H9 (cell line): ENCODE results near the gene PPP1R13L. TPM values are rescaled to one million over a fixed set of nuclear protein-coding genes. Genes with fewer than 3 reads are reported as not detected.

Experiments
- DNase-seq: peaks from one replicate; pipeline ENCODE4 v3.0.0-alpha.2; 2017
- H2AFZ ChIP-seq: one replicate; pipeline ENCODE4 v1.6.1; 2013; ENCODE audit warnings: mild to moderate bottlenecking, low read length, control low read depth, moderate library complexity
- H2AK5ac ChIP-seq: 2 replicates; pipeline ENCODE4 v1.6.1; 2013; ENCODE audit warnings: low read length, control low read depth, mixed read lengths; ENCODE audit not compliant: insufficient read length
- H2BK120ac ChIP-seq: one replicate; pipeline ENCODE4 v1.6.1; 2013; ENCODE audit warnings: low read depth, mild to moderate bottlenecking, low read length, control low read depth, inconsistent platforms; ENCODE audit not compliant: poor library complexity, severe bottlenecking
- H2BK12ac ChIP-seq: 2 replicates; pipeline ENCODE4 v1.6.1; 2013; ENCODE audit warnings: low read length, control low read depth, mixed read lengths, low read depth; ENCODE audit not compliant: insufficient read length
- H2BK15ac ChIP-seq: 2 replicates; pipeline ENCODE4 v1.6.1; 2013; ENCODE audit warnings: low read depth, low read length, control low read depth
- H2BK20ac ChIP-seq: one replicate; pipeline ENCODE4 v1.6.1; 2013; ENCODE audit warnings: low read depth, mild to moderate bottlenecking, low read length, control low read depth, inconsistent platforms; ENCODE audit not compliant: poor library complexity, severe bottlenecking
- H2BK5ac ChIP-seq: 2 replicates; pipeline ENCODE4 v1.6.1; 2013; ENCODE audit warnings: low read length, control low read depth, mixed read lengths; ENCODE audit not compliant: insufficient read length
- H3K14ac ChIP-seq: 2 replicates; pipeline ENCODE4 v1.6.1; 2013; ENCODE audit warnings: low read length, control low read depth; ENCODE audit not compliant: insufficient read depth
- H3K18ac ChIP-seq: 2 replicates; pipeline ENCODE4 v1.6.1; 2013; ENCODE audit warnings: low read depth, mild to moderate bottlenecking, mixed read lengths, low read length, control low read depth; ENCODE audit not compliant: insufficient read length
- H3K23ac ChIP-seq: 2 replicates; pipeline ENCODE4 v1.6.1; 2013; ENCODE audit warnings: low read length, control low read depth, mixed read lengths, low read depth; ENCODE audit not compliant: insufficient read length
- H3K23me2 ChIP-seq: 2 replicates; pipeline ENCODE4 v1.6.1; 2013; ENCODE audit warnings: low read depth, mild to moderate bottlenecking, mixed read lengths, low read length, control low read depth; ENCODE audit not compliant: insufficient read length, poor library complexity, severe bottlenecking
- H3K27ac ChIP-seq: 2 replicates; pipeline ENCODE4 v1.5.1; 2013; ENCODE audit warnings: low read length, control low read depth, mixed read lengths, low read depth; ENCODE audit not compliant: insufficient read length
- H3K27me3 ChIP-seq: 2 replicates; pipeline ENCODE4 v1.6.1; 2013; ENCODE audit warnings: low read length, control low read depth, inconsistent platforms; ENCODE audit not compliant: insufficient read depth
- H3K4ac ChIP-seq: 2 replicates; pipeline ENCODE4 v1.6.1; 2013; ENCODE audit warnings: low read depth, mild to moderate bottlenecking, control low read depth, inconsistent platforms, low read length, moderate library complexity
- H3K4me1 ChIP-seq: 2 replicates; pipeline ENCODE4 v1.6.1; 2013; ENCODE audit warnings: low read length, control low read depth, inconsistent platforms; ENCODE audit not compliant: insufficient read depth
- H3K4me2 ChIP-seq: 2 replicates; pipeline ENCODE4 v1.6.1; 2013; ENCODE audit warnings: low read length, control low read depth, mixed read lengths; ENCODE audit not compliant: insufficient read length, insufficient read depth
- H3K56ac ChIP-seq: 2 replicates; pipeline ENCODE4 v1.6.1; 2013; ENCODE audit warnings: low read depth, mild to moderate bottlenecking, mixed read lengths, low read length, control low read depth; ENCODE audit not compliant: insufficient read length
- H3K79me1 ChIP-seq: 2 replicates; pipeline ENCODE4 v1.6.1; 2013; ENCODE audit warnings: low read depth, mild to moderate bottlenecking, moderate library complexity, low read length, control low read depth, inconsistent platforms; ENCODE audit not compliant: insufficient read depth, poor library complexity, severe bottlenecking
- H3K79me2 ChIP-seq: 2 replicates; pipeline ENCODE4 v1.6.1; 2013; ENCODE audit warnings: low read length, control low read depth, inconsistent platforms; ENCODE audit not compliant: insufficient read depth
- H3K9ac ChIP-seq: 2 replicates; pipeline ENCODE4 v1.6.1; 2013; ENCODE audit warnings: low read length, control low read depth, mixed read lengths; ENCODE audit not compliant: insufficient read length; ENCODE audit errors: extremely low read depth
- H3K9me3 ChIP-seq: one replicate; pipeline ENCODE4 v1.6.1; 2013; ENCODE audit warnings: low read depth, low read length, inconsistent platforms; ENCODE audit not compliant: control insufficient read depth
- H3T11ph ChIP-seq: one replicate; pipeline ENCODE4 v1.6.1; 2013; ENCODE audit warnings: mild to moderate bottlenecking, low read length, control low read depth, inconsistent platforms
- H4K20me1 ChIP-seq: one replicate; pipeline ENCODE4 v1.6.1; 2013; ENCODE audit not compliant: control insufficient read depth, insufficient read length, insufficient read depth
- H4K5ac ChIP-seq: 2 replicates; pipeline ENCODE4 v1.6.1; 2013; ENCODE audit warnings: low read depth, mild to moderate bottlenecking, mixed read lengths, low read length, control low read depth; ENCODE audit not compliant: insufficient read length
- H4K8ac ChIP-seq: replicated peaks from 2 replicates; pipeline ENCODE4 v1.6.1; 2013; ENCODE audit warnings: low read length, control low read depth, mixed read lengths, low read depth; ENCODE audit not compliant: insufficient read length
- H4K91ac ChIP-seq: 2 replicates; pipeline ENCODE4 v1.6.1; 2013; ENCODE audit warnings: low read depth, mild to moderate bottlenecking, moderate library complexity, mixed read lengths, low read length, control low read depth; ENCODE audit not compliant: insufficient read length
- H3K27ac Mint-ChIP-seq, 3 experiments: 2 replicates in 2 of 3; 3 replicates in 1 of 3; pipeline ENCODE4 v1.8.0; 2020 to 2021; ENCODE audit warnings: mixed read lengths in 3 of 3, mild to moderate bottlenecking in 1 of 3, moderate library complexity in 1 of 3
- H3K27me3 Mint-ChIP-seq: 2 replicates; pipeline ENCODE4 v1.8.0; 2021; ENCODE audit warnings: low read depth, mild to moderate bottlenecking, moderate library complexity, mixed read lengths
- H3K36me3 Mint-ChIP-seq, 3 experiments: 2 replicates in 2 of 3; 3 replicates in 1 of 3; pipeline ENCODE4 v1.8.0; 2020 to 2021; ENCODE audit warnings: low read depth in 3 of 3, mixed read lengths in 3 of 3; ENCODE audit not compliant: insufficient read depth in 1 of 3
- H3K4me1 Mint-ChIP-seq, 2 experiments: 2 replicates each; pipeline ENCODE4 v1.8.0; 2020; ENCODE audit warnings: mixed read lengths in 2 of 2
- H3K4me3 Mint-ChIP-seq, 2 experiments: 2 replicates in 1 of 2; 3 replicates in 1 of 2; pipeline ENCODE4 v1.8.0; 2020 to 2021; ENCODE audit warnings: mild to moderate bottlenecking in 2 of 2, mixed read lengths in 2 of 2, moderate library complexity in 1 of 2
- H3K9me3 Mint-ChIP-seq, 2 experiments: 2 replicates in 1 of 2; 3 replicates in 1 of 2; pipeline ENCODE4 v1.8.0; 2020; ENCODE audit warnings: mild to moderate bottlenecking in 2 of 2, mixed read lengths in 2 of 2, moderate library complexity in 1 of 2
- WGBS: extraction: QIAGEN DNeasy Blood & Tissue Kit; methylation state at CpG from one replicate; pipeline ENCODE4 v1.1.7; 2013; ENCODE audit warnings: missing lambda C conversion rate, low lambda C conversion rate, mixed read lengths; ENCODE audit not compliant: insufficient read length; ENCODE audit errors: extremely low coverage; 5-methylcytosine and 5-hydroxymethylcytosine counted together
- total RNA-seq: library from RNA; stranded (reverse); gene quantifications from 2 replicates; pipeline ENCODE4 v1.2.1, GENCODE V29; 2021
- TF ChIP-seq, protein P1 (sequence below): fragments of 200-600 bp; sonication (generic); conservative IDR thresholded peaks from 3 replicates; pipeline ENCODE4 v1.8.0; 2021; ENCODE audit warnings: antibody characterized with exemption, mild to moderate bottlenecking

PPP1R13L gene
- total RNA-seq, 1 experiment from 2014 or later: 42.6 TPM

- Histone ChIP-seq H3K18ac (no peak overlapping the region), H3K23me2 (peaks cover 4% of the 10 kb centered on the region), H4K5ac (no peak overlapping the region), H3K14ac (no peak overlapping the region), H3K56ac (no peak overlapping the region), H3K4ac (no peak overlapping the region), H2BK20ac (no peak overlapping the region), H3T11ph (no peak overlapping the region), H2AFZ (no peak overlapping the region), H2BK5ac (no peak overlapping the region), H3K79me1 (no peaks in the 10 kb centered on the region), H2BK15ac (no peak overlapping the region), H2BK120ac (no peak overlapping the region), H3K27me3 (no peaks in the 10 kb centered on the region), H4K91ac (no peak overlapping the region), H3K79me2 (no peaks in the 10 kb centered on the region), H3K23ac (no peak overlapping the region), H3K27ac (no peak overlapping the region), H4K8ac (no peak overlapping the region), H3K4me1 (peaks cover 2% of the 10 kb centered on the region; the same call in 1 of the 2 replicates), H3K9ac (no peak overlapping the region), H2AK5ac (no peak overlapping the region), H3K4me2 (no peak overlapping the region), H3K9me3 (no peaks in the 10 kb centered on the region), H4K20me1 (no peaks in the 10 kb centered on the region), H2BK12ac (no peak overlapping the region)
- DNase-seq: no peak
- no peaks in the 10 kb centered on the region; a peak in 1 of 5 replicates for H3K9me3 Mint-ChIP-seq
- no CpG with 5 or more reads among the region's 9 CpGs for WGBS
- no peak overlapping the region for H3K4me3 Mint-ChIP-seq
- no peak overlapping the region for H3K27ac Mint-ChIP-seq
- no peaks in the 10 kb centered on the region for H3K27me3 Mint-ChIP-seq
- peaks cover 15 to 21% of the 10 kb centered on the region in 2 experiments for H3K4me1 Mint-ChIP-seq
- peaks cover 25 to 57% (median 57%) of the 10 kb centered on the region in 3 experiments for H3K36me3 Mint-ChIP-seq
- TF ChIP-seq, protein P1, sequence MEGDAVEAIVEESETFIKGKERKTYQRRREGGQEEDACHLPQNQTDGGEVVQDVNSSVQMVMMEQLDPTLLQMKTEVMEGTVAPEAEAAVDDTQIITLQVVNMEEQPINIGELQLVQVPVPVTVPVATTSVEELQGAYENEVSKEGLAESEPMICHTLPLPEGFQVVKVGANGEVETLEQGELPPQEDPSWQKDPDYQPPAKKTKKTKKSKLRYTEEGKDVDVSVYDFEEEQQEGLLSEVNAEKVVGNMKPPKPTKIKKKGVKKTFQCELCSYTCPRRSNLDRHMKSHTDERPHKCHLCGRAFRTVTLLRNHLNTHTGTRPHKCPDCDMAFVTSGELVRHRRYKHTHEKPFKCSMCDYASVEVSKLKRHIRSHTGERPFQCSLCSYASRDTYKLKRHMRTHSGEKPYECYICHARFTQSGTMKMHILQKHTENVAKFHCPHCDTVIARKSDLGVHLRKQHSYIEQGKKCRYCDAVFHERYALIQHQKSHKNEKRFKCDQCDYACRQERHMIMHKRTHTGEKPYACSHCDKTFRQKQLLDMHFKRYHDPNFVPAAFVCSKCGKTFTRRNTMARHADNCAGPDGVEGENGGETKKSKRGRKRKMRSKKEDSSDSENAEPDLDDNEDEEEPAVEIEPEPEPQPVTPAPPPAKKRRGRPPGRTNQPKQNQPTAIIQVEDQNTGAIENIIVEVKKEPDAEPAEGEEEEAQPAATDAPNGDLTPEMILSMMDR: no peak
These were observed 13.9 kb upstream of the PPP1R13L start for GRCh38 chr19:45418802-45419201.
